GM21367 (cell line): ENCODE results near the gene C2orf80.
"Not testable (repeated sequence)": the region's sequence is repeated elsewhere in the genome, so short reads cannot be mapped to it uniquely, and the experiment has no call there.

Source experiments
- ATAC-seq: cut with Tn5 transposase; IDR thresholded peaks from one replicate; pipeline ENCODE4 v1.9.1; 2021; ENCODE audit not compliant: unreplicated experiment

The C2orf80 gene

DNA sequence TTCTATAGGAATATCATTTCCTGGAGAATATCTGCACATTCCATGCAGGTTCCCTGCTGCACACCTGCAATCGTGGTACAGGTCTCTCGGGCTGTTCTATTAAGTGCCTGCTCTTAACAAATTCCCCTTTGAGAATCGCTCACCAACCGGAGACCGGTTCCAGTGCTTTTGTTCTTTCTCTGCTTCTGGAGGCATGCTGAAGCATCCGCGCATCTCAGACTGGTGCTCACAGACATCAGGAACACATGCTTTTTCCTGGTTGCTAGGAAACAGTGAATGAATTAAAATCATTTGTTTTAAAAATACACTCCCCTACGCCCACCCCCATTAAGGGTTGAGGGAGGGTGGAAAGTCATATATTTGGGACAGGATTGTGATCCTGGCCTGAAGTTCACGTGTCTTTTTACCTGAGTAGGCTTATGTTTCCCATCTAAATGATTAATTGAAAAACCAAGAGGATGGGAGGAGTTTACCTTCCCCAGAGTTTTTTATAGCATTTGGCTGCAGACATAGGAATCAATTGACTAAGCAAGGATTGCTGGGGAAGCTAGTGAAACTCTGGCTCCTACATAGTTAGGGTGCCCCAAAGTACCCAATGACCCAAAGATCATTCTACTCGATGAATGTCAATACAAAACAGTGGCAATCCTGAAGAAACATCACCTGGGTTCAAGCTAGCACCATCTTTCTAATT, at the start of gene C2orf80:
C2orf80 (minus strand) TSS at position 221 of the 694 bp plus-strand sequence. CDS start 3,044 bp downstream, outside the sequence.
- ATAC-seq: no peak

- no peak for ATAC-seq
These were observed 46.0 kb upstream of the C2orf80 start for GRCh38 chr2:208235860-208236259.

DNA sequence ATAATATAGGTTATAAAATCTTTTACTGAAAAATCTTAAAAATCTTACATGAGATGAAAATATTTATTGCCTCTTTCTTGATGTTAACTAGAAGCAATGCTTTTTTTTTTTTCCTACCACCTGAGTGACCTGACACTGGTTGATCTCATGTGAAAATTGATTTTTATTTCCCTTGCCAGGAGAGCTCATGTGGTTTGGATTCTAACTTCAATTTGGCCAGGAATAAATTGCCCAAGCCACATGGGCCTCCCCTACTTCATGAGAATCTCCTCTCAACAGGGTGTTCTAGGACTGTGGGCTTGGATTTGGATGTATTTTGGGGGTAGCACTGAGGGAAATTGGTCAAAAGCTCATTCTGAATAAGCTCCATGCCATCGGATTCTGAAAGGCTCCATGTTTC, 45.0 kb upstream of the C2orf80 start:
- ATAC-seq: no peak

GRCh38 chr2:208228476-208228875, 38.6 kb upstream of the C2orf80 start:
- ATAC-seq: no peak

DNA sequence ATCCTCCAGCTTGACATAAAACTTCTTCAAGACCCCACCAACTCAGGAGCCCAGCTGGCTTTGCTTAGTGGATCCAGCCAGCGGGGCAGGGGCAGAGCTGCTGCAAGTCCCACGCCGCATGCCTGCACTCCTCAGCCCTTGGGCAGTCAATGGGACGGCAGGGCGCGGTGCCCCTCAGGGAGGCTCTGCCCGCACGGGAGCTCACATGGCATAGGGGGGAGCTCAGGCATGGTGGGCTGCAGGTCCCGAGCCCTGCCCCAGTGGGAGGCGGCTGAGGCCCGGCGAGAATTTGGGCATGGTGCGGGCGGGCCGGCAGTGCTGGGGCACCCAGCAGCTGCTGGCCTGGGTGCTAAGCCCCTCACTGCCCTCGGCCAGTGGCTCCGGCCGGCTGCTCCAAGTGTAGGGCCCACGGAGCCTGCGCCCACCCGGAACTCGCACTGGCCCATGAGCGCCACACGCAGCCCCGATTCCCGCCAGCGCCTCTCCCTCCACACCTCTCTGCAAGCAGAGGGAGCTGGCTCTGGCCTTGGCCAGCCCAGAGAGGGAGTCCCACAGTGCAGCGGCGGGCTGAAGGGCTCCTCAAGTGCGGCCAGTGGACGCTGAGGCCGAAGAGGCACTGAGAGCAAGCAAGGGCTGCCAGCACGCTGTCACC, 37.9 kb upstream of the C2orf80 start:
- ATAC-seq: no peak

DNA sequence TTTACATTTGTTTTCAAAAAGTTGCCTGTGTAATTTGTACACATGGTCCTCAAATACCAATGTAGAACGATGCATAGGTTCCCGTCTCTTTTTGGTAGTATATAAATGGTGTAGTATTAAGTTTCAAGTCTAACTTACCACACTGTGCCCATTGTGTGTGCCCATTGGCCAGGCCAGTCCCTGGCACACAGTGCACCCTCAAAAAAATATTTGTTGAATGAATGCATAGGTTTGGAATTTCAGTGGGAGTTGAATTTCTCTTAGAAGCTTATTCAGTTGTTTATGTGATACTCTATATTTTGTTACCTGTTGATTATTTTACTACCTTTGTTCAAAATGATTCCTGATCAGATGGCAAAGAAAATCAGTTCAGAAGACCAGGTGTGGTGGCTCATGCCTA, 35.0 kb upstream of the C2orf80 start:
- ATAC-seq: no peak

GRCh38 chr2:208222351-208222750, 32.5 kb upstream of the C2orf80 start:
- no peak for ATAC-seq

DNA sequence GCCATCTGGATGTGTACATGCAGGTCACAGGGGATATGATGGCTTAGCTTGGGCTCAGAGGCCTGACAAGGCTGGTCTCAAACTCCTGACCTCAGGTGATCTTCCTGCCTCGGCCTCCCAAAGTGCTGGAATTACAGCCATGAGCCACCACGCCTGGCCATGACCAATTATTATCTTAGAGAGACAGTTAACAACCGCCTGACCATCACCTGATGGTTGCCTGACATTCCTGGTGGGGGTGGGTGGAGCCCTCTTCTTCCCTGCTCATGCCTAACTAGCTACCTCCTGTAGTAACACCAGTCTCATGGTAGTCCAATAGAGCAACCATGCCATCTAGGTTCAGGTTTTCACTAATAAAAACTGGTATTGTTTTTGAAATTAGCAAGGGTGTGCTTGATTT, 32.0 kb upstream of the C2orf80 start:
- ATAC-seq: not testable (repeated sequence)

GRCh38 chr2:208210688-208211451, 21.0 kb upstream of the C2orf80 start:
- no peak for ATAC-seq

DNA sequence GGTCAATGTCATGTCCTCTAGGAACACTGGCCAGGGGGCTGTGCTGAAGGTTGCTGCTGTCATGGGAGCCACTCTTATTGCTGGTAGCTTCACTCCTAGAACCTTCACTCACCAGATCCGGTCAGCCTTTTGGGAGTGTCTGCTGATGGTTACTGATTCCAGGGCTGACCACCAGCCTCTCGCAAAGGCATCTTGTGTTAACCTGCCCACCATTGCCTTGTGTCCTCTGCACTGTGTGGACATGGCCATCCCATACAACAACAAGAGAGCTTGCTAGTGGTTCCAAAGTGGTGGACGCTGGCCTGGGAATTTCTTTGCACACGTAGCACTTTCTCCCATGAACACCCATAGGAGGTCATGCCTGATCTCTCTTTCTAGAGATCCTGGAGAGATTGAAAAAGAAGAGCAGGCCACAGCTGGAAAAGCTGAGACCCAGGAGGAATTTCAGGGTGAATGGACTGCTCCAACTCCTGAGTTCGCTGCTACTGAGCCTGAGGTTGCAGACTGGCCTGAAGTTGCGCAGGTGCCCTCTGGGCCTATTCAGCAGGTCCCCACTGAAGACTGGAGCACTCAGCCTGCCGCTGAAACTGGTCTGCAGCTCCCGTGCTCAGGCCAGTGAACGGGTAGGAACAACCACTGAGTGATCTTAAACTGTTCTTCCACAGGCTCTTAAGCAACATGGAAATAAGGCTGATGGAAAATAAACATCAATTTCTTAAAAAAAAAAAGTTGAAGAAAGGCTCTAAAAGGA, 18.7 kb upstream of the C2orf80 start:
- no peak for ATAC-seq

GRCh38 chr2:208207769-208208168, 17.9 kb upstream of the C2orf80 start:
- ATAC-seq: no peak

DNA sequence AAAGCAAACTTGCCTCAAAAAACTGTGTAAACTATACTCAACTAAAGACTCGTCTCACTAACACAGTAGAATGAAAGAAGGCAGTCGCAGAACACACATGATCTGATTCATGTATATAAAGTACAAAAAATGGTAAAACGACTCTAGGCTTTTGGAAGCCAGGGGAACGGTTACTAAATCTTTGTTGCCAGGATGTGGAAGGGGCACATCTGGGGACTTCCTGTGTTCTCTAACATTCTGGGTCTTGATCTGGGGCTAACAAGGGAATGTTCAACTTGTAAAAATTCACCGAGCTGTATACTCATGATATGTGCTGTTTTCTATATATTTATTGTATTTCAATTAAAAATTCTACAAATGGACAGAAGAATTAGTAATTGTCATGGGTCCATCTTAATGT, 14.3 kb upstream of the C2orf80 start:
- ATAC-seq: no peak

DNA sequence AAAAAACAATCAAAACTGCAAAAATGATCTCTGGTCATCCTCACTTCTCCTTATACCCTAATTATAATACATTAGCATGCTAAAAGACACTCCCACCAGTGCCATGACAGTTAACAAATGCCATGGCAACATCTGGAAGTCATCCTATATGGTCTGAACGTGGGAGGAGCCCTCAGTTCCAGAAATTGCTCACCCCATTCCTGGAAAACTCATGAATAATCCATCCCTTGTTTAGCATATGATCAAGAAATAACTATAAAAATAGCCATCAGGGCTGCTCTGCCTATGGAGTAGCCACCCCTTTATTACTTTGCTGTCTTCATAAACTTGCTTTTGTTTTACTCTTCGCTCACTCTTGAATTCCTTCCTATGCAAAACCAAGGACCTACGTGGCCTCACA, 5.7 kb upstream of the C2orf80 start:
- no peak for ATAC-seq

DNA sequence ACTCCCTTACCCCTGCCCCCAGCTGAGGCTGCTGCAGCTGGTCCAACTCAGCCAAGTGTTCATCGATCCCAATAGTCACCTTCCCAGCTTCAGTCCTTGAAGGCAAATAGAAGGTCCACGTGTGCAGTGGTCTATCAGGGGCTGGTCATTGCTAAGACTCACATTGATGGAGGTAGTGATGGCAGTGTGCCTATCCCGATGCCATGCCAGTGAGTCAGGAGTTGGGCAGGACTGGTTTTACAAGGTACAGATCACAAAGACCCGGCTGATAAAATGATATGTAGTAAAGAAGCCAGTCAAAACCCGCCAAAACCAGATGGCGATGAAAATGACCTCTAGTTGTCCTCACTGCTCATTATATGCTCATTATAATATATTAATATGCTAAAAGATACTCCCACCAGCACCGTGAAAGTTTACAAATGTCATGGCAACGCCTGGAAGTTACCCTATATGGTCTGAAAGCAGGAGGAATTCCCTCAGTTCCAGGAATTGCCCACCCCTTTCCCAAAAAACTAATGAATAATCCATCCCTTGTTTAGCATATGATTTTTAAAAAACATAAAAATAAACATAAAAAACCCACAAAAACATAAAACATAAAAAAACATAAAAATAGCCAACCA, 2.9 kb upstream of the C2orf80 start:
- no peak for ATAC-seq

GRCh38 chr2:208189069-208189809, 591 bp downstream of the C2orf80 start:
- no peak for ATAC-seq

- ATAC-seq: no peak
These were observed 2.9 kb downstream of the C2orf80 start for GRCh38 chr2:208186893-208187292.

DNA sequence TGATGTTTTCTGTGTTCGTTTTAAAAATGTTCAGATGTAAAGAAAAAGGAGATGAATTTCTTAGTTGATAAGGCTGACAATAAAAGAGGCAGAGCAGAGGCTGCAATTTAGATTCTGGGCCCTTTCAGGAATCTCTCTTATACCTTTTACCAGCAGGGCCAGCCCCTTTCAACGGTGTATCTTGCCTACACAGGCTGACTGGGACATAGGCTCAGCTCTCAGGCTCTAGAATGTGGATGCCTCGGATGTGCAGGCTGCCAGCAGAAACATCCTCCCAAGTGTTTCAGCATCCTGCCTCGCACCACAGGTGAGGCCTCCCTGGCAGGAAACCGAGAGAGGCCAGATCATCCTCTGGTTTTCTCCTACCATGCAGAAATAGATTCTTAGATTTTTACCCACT, 3.4 kb downstream of the C2orf80 start:
- no peak for ATAC-seq

- no peak for ATAC-seq
These were observed 5.7 kb downstream of the C2orf80 start for GRCh38 chr2:208183972-208184705.

DNA sequence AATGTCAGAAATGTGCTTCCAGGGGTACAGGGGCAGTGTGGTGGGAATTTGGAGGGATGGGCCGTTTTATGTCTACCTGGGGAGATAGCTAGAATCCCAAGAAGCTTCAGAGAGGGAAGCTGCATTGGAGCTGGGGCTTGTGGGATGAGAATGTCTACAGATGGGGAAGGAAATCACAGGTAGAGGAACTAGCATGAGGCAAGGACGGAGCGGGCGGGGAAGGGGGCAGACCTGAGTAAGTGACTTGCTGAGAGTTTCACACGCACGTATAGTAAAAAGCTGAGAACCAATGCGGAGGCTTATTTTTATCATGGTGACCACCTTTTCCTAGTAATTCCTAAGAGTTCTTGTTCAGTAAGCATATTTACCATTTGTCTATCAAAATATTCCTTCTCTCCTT, 6.3 kb downstream of the C2orf80 start:
- no peak for ATAC-seq
